Hippocampal formation (tissue), 2 donors: ENCODE results near the gene RABL6.
"Not testable (repeated sequence)": the region's sequence is repeated elsewhere in the genome, so short reads cannot be mapped to it uniquely, and the experiment has no call there.

Experiments
- DNase-seq, 2 donors: peaks; one replicate each; lab custom pipeline; 2025; lab: John Stamatoyannopoulos, UW

RABL6 gene

GRCh38 chr9:136835932-136836904, 28.5 kb downstream of the RABL6 start:
- DNase-seq = no peak

GRCh38 chr9:136837146-136837855, 29.6 kb downstream of the RABL6 start:
- no peak for DNase-seq

- DNase-seq = not testable (repeated sequence)
Measured at GRCh38 chr9:136837856-136838277, 30.1 kb downstream of the RABL6 start.

DNA sequence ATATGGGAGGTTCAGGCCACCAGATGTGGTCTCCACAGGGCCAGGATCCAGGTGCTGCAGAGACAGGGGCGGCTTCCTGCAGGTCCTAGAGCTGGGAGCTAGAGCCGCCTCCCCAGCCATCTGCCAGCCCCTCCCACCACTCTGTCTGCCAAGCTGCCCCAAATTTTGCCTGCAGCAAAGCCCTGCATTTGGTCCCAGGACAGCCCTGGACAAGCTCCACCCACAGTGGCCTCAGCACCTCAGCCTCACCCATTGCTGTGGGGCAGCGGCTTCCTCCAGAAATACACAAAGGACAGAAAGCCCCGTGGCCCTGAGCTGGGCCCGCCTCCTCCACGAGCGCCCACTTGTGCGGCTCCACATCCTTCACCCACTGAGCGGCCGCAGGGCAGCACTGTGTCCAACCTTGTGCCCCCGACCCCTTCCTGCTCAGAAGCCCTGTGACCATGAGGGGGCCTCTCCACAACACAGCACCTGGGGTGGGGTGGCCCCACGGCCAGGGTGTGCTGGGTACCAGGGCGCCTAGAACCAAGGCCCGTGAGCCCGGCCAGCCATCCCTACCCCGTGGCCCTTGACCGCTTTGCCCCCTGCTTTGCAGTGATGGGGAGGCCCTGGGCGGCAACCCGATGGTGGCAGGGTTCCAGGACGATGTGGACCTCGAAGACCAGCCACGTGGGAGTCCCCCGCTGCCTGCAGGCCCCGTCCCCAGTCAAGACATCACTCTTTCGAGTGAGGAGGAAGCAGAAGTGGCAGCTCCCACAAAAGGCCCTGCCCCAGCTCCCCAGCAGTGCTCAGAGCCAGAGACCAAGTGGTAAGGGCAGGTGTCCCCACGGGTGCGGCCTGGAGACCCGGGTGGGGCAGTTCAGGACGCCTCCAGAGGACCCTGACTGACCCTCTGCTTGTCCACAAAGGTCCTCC, 30.8 kb downstream of the RABL6 start:
- no peak for DNase-seq

GRCh38 chr9:136839229-136840139, 31.7 kb downstream of the RABL6 start:
- DNase-seq = no peak

DNA sequence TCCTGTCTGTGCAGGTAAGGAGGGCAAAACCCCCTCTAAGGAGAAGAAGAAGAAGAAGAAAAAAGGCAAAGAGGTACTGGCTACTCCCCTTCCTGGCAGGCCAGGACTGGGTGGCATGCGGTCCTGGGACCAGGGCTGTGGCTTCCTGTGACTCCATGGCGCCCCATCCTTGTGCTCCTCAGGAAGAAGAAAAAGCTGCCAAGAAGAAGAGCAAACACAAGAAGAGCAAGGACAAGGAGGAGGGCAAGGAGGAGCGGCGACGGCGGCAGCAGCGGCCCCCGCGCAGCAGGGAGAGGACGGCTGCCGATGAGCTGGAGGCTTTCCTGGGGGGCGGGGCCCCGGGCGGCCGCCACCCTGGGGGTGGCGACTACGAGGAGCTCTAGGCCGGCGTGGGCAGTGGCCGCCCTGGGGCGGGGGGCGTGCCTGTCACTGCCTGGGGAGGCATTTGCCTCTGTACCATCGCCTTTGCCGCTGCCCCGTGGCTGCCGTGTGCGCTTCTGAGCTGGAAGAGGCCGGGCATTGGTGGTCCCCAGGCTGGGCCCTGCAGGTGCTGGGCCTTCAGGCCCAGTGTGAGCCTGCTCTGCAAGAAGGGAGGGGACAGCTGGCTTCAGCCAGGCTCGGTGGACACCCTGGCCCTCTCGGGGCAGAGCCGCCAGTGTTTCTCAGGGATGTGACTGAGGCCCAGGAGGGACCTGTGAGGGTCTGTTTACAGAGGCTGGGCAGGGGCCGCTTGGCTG, 32.6 kb downstream of the RABL6 start:
- DNase-seq = no peak

- DNase-seq = peak; percentile 63 to 76
Measured at GRCh38 chr9:136840877-136841645, 33.3 kb downstream of the RABL6 start.

DNA sequence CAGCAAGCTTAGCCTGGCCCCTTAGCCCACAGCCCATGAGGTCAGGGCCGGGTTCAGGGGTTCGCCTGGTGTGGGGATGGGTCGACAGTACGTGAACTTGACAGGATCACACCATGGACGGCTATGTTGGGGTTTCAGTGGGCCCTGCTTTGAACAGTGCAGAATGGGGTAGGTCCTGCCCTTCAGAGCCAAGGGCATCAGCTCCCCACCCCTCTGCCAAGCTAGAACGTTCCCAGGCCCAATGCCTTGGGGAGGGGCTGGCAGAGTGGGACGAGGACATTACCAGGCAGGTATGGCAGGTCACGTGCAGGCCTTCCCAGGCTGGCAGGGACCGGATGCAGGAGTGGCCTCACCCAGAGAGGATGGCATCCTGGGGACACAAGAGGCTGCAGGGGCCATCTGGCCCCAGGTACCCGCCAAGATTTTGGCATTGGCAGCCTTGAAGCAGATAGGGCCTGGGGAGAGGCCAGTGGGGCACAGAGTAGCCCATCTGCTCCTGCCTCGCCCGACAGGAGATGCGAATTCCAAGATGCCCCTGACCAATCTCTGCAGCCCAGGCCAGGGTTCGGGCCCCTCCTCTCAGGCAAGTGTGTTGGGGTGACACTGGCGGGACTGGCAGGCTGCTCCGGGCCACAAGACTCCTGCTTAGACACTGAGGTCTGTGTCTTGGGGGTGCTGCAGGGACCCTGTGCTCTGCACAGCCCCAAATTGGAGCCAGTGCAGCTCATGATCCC, 34.1 kb downstream of the RABL6 start:
- not testable (repeated sequence) for DNase-seq

DNA sequence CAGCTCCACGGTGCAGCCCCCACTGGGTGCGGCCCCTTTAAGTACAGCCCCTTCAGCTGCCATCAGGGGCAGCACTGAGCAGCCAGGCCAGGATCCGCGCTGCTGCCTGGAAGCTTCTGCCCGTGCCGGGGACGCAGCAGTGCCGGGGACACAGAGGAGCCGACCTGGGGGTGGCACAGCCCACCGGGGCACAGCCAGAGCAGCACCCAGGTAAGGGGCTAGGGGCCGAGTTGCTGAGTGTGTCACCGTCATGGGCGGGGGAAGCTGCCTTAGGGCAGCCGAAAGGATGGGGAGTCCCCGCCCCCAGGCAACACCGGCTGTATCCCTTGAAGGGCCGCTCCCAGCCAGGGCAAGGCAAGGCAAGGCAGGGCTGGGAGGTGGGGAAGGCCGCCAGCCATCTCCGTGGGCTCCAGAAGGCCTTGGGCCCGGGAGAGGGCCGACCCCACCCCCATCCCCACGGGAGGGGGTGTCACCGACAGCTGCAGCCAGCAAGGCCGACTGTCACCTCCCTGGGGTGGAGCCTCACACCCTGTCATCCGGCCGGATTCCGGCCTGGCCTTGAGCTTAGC, 34.7 kb downstream of the RABL6 start, which contains the start of gene AJM1:
Gene AJM1, plus strand, starts transcription at position 99 of the 569 bp plus-strand sequence. CDS start 1,937 bp downstream, outside the sequence.
- DNase-seq = peak; percentile 68 to 72

DNA sequence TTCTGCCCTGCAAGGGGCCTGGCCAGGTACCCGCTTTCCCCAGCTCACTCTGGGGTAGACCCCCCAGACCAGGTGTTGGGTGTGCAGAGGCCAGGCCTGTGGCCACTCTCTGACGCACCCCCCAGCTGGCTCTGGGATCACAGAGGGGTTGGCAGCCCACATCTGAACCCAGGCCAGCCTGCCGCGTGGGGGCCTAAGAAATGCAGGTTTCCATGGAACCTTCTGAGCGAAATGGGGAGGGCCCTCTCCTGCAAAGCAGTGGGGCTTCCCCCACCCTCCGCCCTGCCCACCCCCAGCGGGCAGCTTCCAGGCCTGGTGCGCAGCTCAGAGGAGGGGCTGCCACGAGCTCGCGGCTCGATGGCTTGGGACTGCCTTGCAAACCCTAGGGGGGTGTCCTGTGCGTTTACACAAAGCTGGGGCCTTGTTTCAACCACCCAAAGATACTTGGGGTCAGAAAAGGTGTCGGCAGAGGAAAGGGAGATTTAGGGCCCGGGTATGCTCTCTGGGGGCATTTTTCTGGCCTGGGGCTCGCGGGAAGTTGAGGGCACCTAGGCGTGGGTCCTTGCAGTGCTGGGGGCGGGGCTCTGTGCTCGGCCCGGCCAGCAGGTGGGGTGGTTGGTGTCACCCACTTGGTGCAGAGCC, 35.5 kb downstream of the RABL6 start:
- peak in 1 of 2 donors; percentile 47 for DNase-seq

GRCh38 chr9:136843801-136844740, 36.3 kb downstream of the RABL6 start:
- DNase-seq = peak in 1 of 2 donors; percentile 13

GRCh38 chr9:136844761-136845464, 37.2 kb downstream of the RABL6 start:
- DNase-seq = no peak

DNA sequence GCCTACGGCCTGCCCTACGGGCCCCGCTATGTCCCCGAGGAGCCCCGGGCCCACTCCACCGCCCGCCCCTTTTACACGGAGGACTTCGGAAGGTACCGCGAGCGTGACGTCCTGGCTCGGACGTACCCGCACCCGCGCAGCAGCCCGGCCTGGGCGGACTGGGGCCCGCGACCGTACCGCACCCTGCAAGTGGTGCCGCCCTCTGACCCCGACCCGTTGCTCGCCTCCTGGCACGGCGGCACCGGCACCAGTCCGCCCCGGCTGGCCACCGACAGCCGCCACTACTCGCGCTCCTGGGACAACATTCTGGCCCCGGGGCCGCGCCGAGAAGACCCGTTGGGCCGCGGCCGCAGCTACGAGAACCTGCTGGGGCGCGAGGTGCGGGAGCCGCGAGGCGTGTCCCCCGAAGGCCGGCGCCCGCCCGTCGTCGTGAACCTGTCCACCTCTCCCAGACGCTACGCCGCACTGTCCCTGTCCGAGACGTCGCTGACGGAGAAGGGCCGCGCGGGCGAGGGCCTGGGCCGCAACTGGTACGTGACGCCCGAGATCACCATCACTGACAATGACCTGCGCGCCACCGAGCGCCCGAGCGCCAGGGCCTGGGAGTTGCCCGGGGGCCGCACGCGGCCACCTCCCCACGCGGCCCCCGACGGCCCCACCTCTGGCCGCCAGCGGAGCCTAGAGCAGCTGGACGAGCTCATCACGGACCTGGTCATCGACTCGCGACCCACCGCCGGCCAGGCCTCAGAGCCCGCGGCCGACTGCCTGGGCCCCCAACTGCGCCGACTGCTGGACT, 37.9 kb downstream of the RABL6 start:
- no peak for DNase-seq

- no peak for DNase-seq
Measured at GRCh38 chr9:136846376-136847087, 38.8 kb downstream of the RABL6 start.
